Sigmoid colon (tissue), 7 donors: ENCODE results near the gene MUC7. TPM values are rescaled to one million over a fixed set of nuclear protein-coding genes. Genes with fewer than 3 reads are reported as not detected.

ENCODE experiments used
- DNase-seq: peaks from one replicate; pipeline ENCODE4 v3.0.0-alpha.2; 2019
- H3K27ac ChIP-seq, 4 donors: fragments of 200-600 bp; sonication (generic); one replicate each; pipeline ENCODE4 v1.5.1; 2016 to 2019; ENCODE audit warnings: mild to moderate bottlenecking in 1 of 4
- H3K27me3 ChIP-seq, 3 donors: fragments of 200-600 bp; sonication (generic); one replicate each; pipeline ENCODE4 v1.5.1; 2019; ENCODE audit warnings: mild to moderate bottlenecking in 1 of 3
- H3K36me3 ChIP-seq, 4 donors: fragments of 200-600 bp; sonication (generic); one replicate each; pipeline ENCODE4 v1.5.1; 2016 to 2019
- H3K4me1 ChIP-seq, 4 donors: fragments of 200-600 bp; sonication (generic); one replicate each; pipeline ENCODE4 v1.5.1; 2017 to 2019
- H3K4me3 ChIP-seq, 4 donors: fragments of 200-600 bp; sonication (generic); one replicate each; pipeline ENCODE4 v1.5.1; 2017 to 2019; ENCODE audit warnings: mild to moderate bottlenecking in 2 of 4, moderate library complexity in 1 of 4
- H3K9me3 ChIP-seq, 4 donors: fragments of 200-600 bp in 3 of 4; sonication (generic) in 3 of 4; one replicate each; pipeline versions ENCODE4 v1.5.1 to v1.6.1; 2013 to 2019
- EP300 ChIP-seq, 4 donors: sonication (generic); formaldehyde crosslinking; IDR thresholded peaks; one replicate each; pipeline ENCODE4 v1.6.1; 2017; ENCODE audit warnings: antibody characterized with exemption in 4 of 4
- POLR2A ChIP-seq, 2 donors: fragments of 450-650 bp; IDR thresholded peaks; one replicate each; pipeline ENCODE4 v1.6.1; 2016; ENCODE audit warnings: antibody characterized with exemption in 2 of 2, mild to moderate bottlenecking in 2 of 2, moderate library complexity in 2 of 2
- POLR2AphosphoS5 ChIP-seq, 4 donors: sonication (generic); formaldehyde crosslinking; IDR thresholded peaks; one replicate each; pipeline ENCODE4 v1.6.1; 2017; ENCODE audit warnings: antibody characterized with exemption in 4 of 4
- WGBS, 2 donors: extraction: QIAGEN DNeasy Blood & Tissue Kit; methylation state at CpG; one replicate each; pipeline ENCODE4 v1.1.7; 2013; 5-methylcytosine and 5-hydroxymethylcytosine counted together
- intact Hi-C: fragments of 100-400 bp; cut with DNase I; formaldehyde crosslinking; loops from one replicate; pipeline ENCODE4 v1.15.1; 2023
- polyA plus RNA-seq, 3 donors: library from polyadenylated mRNA; stranded (reverse); fragments of 200-250 nt; gene quantifications; one replicate each; pipeline ENCODE4 v1.2.3, GENCODE V29; 2013
- total RNA-seq, 4 donors: library from RNA; depleted of rRNA; stranded (reverse); fragments of >200 nt; gene quantifications; one replicate each; pipeline ENCODE4 v1.1.0, GENCODE V29; 2016
- TF ChIP-seq, protein P1 (sequence below), 4 experiments: fragments of 450-650 bp in 3 of 4; fragments of 200-600 bp in 1 of 4; IDR thresholded peaks; one replicate each; pipeline ENCODE4 v1.5.1; 2016 to 2019; ENCODE audit warnings: antibody characterized with exemption in 4 of 4, mild to moderate bottlenecking in 3 of 4, moderate library complexity in 2 of 4
- donor health status: healthy with polysubstance abuse.
- donor health status: Bipolar disorder and iron deficiency.
- donor health status: healthy.

The MUC7 gene
- total and polyA plus RNA-seq, 7 donors: not detected

DNA sequence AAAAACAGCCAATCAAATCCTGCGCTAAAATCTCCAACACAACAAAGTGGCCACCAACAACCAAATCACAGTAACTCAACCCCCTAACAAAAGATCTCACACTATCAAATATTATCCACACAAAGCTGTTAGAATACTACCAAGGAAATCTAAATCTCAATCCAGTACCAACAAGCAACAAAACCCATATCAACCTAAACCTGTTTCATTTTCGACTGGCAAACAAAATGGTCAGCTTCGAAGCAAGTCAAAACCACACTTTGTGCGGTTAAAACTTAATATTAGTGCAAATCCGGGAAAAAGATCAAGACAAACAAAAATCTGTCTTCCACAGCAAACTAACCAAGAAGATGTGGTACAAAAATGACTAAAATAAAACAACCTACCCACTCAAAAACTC is 28.7 kb upstream of the MUC7 start:
- Histone ChIP-seq H3K27me3 (no peaks in the 10 kb centered on the region), H3K27ac (no peak overlapping the region), H3K9me3 (no peaks in the 10 kb centered on the region), H3K4me3 (no peak overlapping the region), H3K36me3 (no peaks in the 10 kb centered on the region), H3K4me1 (no peaks in the 10 kb centered on the region)
- no peak for DNase-seq
- TF ChIP-seq, protein P1, sequence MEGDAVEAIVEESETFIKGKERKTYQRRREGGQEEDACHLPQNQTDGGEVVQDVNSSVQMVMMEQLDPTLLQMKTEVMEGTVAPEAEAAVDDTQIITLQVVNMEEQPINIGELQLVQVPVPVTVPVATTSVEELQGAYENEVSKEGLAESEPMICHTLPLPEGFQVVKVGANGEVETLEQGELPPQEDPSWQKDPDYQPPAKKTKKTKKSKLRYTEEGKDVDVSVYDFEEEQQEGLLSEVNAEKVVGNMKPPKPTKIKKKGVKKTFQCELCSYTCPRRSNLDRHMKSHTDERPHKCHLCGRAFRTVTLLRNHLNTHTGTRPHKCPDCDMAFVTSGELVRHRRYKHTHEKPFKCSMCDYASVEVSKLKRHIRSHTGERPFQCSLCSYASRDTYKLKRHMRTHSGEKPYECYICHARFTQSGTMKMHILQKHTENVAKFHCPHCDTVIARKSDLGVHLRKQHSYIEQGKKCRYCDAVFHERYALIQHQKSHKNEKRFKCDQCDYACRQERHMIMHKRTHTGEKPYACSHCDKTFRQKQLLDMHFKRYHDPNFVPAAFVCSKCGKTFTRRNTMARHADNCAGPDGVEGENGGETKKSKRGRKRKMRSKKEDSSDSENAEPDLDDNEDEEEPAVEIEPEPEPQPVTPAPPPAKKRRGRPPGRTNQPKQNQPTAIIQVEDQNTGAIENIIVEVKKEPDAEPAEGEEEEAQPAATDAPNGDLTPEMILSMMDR (IDR thresholded peaks at IDR 0.05): no peak
- TF ChIP-seq EP300 (IDR thresholded peaks at IDR 0.05) (no peak), POLR2AphosphoS5 (IDR thresholded peaks at IDR 0.05) (no peak), POLR2A (IDR thresholded peaks at IDR 0.05) (no peak)
- WGBS, 2 donors: 87 to 90% methylated on average over 5 of the region's 5 CpGs
- intact Hi-C loops: no loop called here

DNA sequence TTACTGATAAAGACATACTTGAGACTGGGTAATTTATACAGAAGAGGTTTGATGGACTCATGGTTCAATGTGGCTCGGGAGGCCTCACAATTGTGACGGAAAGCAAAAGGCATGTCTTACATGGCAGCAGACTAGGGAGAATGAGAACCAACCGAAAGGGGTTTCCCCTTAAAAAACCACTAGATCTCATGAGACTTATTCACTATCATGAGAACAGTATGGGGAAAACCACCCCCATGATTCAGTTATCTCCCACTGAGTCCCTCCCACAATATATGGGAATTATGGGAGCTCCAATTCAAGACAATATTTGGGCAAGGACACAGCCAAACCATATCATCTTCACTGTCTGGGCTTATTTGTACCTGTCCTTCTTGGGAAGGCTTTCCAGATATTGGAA is 22.8 kb upstream of the MUC7 start:
- intact Hi-C loops: no loop called here
- 87 to 89% methylated on average over 3 of the region's 3 CpGs for WGBS, 2 donors
- DNase-seq: no peak

DNA sequence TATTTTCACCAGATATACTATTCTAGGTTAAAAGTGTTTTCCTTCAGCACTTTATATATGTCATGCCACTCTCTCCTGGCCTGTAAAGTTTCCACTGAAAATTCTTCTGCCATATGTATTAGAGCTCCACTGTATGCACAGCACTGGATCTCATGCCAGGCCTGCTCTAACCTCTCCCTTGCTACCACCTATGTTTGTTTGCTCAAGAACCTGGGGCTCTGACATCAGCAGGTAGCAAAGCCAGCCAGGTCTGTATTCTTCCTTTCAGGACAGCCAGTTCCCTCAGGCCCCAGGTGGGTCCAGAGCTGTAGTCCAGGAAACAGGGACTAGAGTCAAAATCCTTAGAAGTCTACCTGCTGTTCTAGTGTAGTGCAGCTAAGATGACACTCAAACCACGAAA is 19.1 kb upstream of the MUC7 start:
- Histone ChIP-seq H3K4me3 (no peak overlapping the region), H3K27me3 (no peaks in the 10 kb centered on the region), H3K27ac (no peak overlapping the region), H3K4me1 (no peaks in the 10 kb centered on the region), H3K36me3 (no peaks in the 10 kb centered on the region), H3K9me3 (peaks cover 0 to 3% (median 0%) of the 10 kb centered on the region in 4 donors)
- intact Hi-C loops: no loop called here
- no peak for DNase-seq
- 5 to 18% methylated on average over 1 of the region's 1 CpG for WGBS, 2 donors
- TF ChIP-seq POLR2AphosphoS5 (IDR thresholded peaks at IDR 0.05): no peak
- no peak for TF ChIP-seq EP300 (IDR thresholded peaks at IDR 0.05)
- TF ChIP-seq, protein P1 (IDR thresholded peaks at IDR 0.05): no peak
- TF ChIP-seq POLR2A (IDR thresholded peaks at IDR 0.05): no peak

More for the DNA sequence above, 22.8 kb upstream of the MUC7 start:
- Histone ChIP-seq H3K4me3 (no peak overlapping the region), H3K36me3 (no peaks in the 10 kb centered on the region), H3K27me3 (no peaks in the 10 kb centered on the region), H3K9me3 (peaks cover 0 to 3% (median 0%) of the 10 kb centered on the region in 4 donors), H3K27ac (no peak overlapping the region), H3K4me1 (no peaks in the 10 kb centered on the region)
- TF ChIP-seq, protein P1 (IDR thresholded peaks at IDR 0.05): no peak
- TF ChIP-seq EP300 (IDR thresholded peaks at IDR 0.05): no peak
- TF ChIP-seq POLR2A (IDR thresholded peaks at IDR 0.05): no peak
- TF ChIP-seq POLR2AphosphoS5 (IDR thresholded peaks at IDR 0.05): no peak

DNA sequence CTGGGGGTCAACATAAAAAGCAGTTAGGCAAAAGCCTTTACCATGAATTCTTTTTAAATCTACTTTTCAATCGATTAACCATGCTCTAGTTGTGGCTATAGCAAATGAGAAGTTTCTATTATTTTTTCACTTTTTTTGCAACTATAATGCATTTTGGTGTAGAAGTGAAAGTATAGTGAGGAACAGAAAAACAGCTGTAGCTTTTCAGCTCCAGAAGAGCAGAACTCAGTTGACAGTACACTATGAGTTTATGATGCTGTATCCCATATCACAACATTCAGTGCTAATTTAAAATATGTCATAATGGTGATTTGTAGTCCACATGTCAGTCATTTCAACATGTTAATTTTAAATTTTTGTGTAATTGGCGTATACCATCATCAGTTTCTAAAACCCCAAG is 8.7 kb upstream of the MUC7 start:
- Histone ChIP-seq H3K4me1 (no peaks in the 10 kb centered on the region), H3K36me3 (no peaks in the 10 kb centered on the region), H3K27ac (no peak overlapping the region), H3K27me3 (no peaks in the 10 kb centered on the region), H3K9me3 (no peaks in the 10 kb centered on the region), H3K4me3 (no peak overlapping the region)
- intact Hi-C loops: no loop called here
- no peak for DNase-seq
- WGBS, 2 donors: 45 to 74% methylated on average over 2 of the region's 2 CpGs
- TF ChIP-seq EP300 (IDR thresholded peaks at IDR 0.05): no peak
- no peak for TF ChIP-seq POLR2AphosphoS5 (IDR thresholded peaks at IDR 0.05)
- no peak for TF ChIP-seq POLR2A (IDR thresholded peaks at IDR 0.05)
- TF ChIP-seq, protein P1 (IDR thresholded peaks at IDR 0.05): no peak

DNA sequence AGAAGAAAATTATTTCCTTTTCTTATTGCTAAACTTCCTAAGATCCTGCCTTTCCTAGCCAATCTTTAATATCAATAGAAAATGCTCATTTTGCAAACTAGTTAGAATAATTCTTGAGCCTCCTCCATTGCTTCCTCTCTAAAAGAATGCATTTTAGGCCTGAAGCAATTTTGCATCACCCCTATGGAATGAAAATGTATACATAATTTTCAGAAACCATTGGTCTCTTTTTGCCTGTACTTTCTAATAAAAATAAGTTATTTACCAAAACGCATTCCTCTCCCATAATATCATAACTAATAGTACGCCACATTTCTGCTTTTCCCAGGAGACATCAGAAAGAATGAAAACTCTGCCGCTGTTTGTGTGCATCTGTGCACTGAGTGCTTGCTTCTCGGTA is 1.7 kb downstream of the MUC7 start:
- Histone ChIP-seq H3K27ac (no peak overlapping the region), H3K36me3 (no peaks in the 10 kb centered on the region), H3K27me3 (no peaks in the 10 kb centered on the region), H3K4me1 (no peaks in the 10 kb centered on the region), H3K9me3 (no peaks in the 10 kb centered on the region), H3K4me3 (no peak overlapping the region)
- TF ChIP-seq POLR2AphosphoS5 (IDR thresholded peaks at IDR 0.05) (no peak), POLR2A (IDR thresholded peaks at IDR 0.05) (no peak), EP300 (IDR thresholded peaks at IDR 0.05) (no peak)
- TF ChIP-seq, protein P1 (IDR thresholded peaks at IDR 0.05): no peak
- DNase-seq: no peak
- intact Hi-C loops: no loop called here
- 78 to 87% methylated on average over 4 of the region's 4 CpGs for WGBS, 2 donors
